Loucy (cell line): ENCODE measurements around the gene PSMG4.
"Not testable (repeated sequence)": the region's sequence is repeated elsewhere in the genome, so short reads cannot be mapped to it uniquely, and the experiment has no call there.

Experiments used
- CTCF ChIP-seq: fragments of 200-600 bp; sonication (generic); conservative IDR thresholded peaks from 2 replicates; pipeline ENCODE4 v1.5.1; 2014; ENCODE audit warnings: mild to moderate bottlenecking, antibody characterized with exemption, low read length
- EZH2phosphoT487 ChIP-seq: fragments of 200-600 bp; IDR thresholded peaks from 2 replicates; pipeline ENCODE4 v1.6.1; 2018; ENCODE audit warnings: antibody characterized with exemption, mild to moderate bottlenecking, moderate library complexity, borderline replicate concordance

- not testable (repeated sequence) for TF ChIP-seq CTCF, EZH2phosphoT487
These were observed 17.0 kb upstream of the PSMG4 start for GRCh38 chr6:3241745-3242144.
